DMS53 treated with DMSO at 0.1 percent for 48 hours (cell line): ENCODE results near the gene GABPA.
"Not testable (repeated sequence)": the region's sequence is repeated elsewhere in the genome, so short reads cannot be mapped to it uniquely, and the experiment has no call there.

Experiments used
- DNase-seq: peaks from one replicate; lab custom pipeline; 2025; ENCODE audit not compliant: unreplicated experiment; lab: John Stamatoyannopoulos, UW

The GABPA gene

GRCh38 chr21:25735646-25736597, 1.1 kb downstream of the GABPA start:
- peak; percentile 40 for DNase-seq

- DNase-seq = no peak
These were observed 2.6 kb downstream of the GABPA start for GRCh38 chr21:25737421-25737820.

GRCh38 chr21:25742900-25743299, 8.1 kb downstream of the GABPA start:
- no peak for DNase-seq

DNA sequence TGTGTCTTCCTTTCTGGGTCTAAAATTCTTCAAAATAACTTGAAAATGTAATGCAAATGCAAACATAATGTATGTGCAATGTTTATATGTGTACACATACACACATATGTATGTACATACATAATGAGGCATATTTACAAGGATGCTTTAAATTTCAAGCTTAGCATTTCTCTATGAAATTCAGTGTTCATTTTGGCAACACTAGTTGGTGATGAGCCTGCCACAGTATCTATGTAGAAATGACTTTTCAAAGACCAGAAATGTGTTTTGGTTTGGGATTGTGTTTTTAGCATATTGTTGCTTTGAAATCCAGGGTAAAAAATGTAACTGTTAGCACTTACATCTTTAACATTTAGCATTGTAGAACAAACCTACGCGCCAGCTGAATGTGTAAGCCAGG, 10.1 kb downstream of the GABPA start:
- DNase-seq = no peak

DNA sequence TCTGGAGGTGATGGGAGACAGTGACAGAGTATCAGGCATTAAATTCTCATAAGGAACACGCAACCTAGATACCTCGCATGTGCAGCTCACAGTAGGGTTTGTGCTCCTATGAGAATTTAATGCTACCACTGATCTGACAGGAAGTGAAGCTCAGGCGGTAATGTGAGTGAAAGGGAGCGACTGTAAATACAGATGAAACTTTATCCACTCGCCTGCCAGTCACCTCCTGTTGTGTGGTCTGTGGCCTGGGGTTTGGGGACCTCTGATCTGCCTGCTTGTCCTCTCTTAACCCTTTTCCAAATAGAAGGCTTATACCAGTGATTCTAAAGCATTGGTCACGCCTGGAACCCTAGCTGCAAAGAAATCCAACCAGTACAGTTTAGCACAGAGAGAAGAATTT, 15.3 kb downstream of the GABPA start:
- no peak for DNase-seq

- DNase-seq = no peak
These were observed 17.6 kb downstream of the GABPA start for GRCh38 chr21:25752416-25752815.

DNA sequence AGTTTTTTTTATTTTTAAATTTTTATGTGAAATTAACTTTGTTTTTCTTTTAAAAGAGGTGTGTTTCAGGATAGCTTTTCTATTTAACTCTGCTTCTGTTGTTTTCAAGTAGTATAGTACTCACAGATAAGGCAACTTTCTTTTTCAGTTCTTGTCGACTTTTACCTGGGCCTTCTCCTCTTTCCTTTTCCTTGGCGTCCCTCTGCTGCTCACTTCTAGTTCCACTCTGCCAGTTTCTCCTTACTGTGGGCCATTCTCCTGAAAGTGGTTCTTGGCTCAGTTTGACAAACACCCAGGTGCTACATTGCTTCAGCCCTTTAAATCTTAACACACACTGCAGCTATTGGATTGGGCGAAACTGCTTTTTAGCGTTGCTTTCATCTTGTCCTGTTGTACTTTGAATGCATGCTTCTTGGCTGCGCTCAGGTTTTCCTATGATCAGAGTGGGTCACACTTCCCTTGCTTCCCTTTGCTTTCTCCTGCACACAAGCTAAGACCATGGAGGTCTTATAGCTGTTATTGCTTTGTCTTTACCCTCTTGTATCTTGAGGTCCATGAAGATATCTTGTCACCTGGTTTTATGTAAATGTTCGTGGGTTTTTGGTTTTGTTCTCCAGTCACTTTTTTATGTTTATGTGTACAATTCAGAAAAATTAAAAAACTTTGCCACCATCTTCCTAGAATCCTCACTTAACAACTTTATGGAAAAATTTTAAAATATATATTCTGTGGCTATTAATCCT, 21.6 kb downstream of the GABPA start:
- DNase-seq = no peak

DNA sequence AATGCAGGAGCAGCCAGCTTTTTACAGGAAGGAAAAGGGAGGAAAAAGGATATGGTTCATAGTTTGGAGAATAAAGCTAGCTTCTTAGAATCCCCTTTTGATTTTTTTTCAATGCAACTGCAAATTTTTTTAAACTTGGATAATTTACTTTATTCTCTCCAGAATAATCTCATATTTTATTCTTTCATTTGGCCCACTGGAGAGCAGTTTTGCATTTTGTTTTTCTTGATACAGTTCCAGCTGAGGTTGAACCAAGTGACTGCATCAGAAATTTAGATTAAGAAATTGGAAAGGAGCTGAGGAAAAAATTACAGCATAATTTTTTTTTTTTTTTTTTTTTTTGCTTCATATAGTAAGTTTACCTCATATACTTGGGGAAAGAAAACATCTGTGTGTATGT, 22.8 kb downstream of the GABPA start:
- DNase-seq = no peak

GRCh38 chr21:25759573-25759972, 24.8 kb downstream of the GABPA start:
- DNase-seq = no peak

GRCh38 chr21:25760061-25760460, 25.3 kb downstream of the GABPA start:
- DNase-seq = no peak

GRCh38 chr21:25760677-25761076, 25.9 kb downstream of the GABPA start:
- no peak for DNase-seq

DNA sequence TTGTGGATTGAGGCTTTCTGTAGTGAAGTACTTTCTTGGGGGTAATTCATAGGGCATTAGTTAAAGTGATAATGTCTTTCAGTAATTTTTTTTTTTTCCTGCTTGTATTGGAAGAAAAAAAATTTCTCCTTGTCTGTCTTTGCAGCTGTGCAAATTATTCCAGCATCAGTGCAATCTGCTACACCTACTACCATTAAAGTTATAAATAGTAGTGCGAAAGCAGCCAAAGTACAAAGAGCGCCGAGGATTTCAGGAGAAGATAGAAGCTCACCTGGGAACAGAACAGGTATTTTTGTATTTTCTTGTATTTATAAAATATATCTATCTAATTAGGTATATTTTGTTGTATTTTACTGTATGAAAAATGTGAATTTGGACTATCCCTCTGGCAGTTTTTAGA, 29.3 kb downstream of the GABPA start:
- DNase-seq = no peak

DNA sequence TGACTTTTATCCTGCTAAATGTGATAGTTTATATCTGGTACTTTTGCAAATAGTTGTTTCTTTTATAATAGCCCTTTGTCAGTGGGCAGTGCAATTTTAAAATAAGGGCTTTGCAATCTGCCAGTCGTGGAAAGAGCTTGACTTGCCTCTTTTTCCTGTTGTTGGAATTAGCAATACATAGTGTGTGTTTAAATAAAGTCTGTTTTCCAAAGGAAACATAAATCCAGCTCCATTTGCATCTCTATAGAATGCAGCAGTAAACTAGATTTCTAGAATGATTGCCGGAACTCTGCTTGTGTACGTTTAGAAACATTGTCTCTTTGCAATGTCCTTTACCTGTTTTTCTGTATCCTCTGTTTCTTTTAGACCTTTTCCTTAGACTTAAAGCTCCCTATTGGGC, 33.1 kb downstream of the GABPA start:
- DNase-seq = no peak

- no peak for DNase-seq
These were observed 37.9 kb downstream of the GABPA start for GRCh38 chr21:25772686-25773085.

- no peak for DNase-seq
These were observed 41.7 kb downstream of the GABPA start for GRCh38 chr21:25776440-25776839.

DNA sequence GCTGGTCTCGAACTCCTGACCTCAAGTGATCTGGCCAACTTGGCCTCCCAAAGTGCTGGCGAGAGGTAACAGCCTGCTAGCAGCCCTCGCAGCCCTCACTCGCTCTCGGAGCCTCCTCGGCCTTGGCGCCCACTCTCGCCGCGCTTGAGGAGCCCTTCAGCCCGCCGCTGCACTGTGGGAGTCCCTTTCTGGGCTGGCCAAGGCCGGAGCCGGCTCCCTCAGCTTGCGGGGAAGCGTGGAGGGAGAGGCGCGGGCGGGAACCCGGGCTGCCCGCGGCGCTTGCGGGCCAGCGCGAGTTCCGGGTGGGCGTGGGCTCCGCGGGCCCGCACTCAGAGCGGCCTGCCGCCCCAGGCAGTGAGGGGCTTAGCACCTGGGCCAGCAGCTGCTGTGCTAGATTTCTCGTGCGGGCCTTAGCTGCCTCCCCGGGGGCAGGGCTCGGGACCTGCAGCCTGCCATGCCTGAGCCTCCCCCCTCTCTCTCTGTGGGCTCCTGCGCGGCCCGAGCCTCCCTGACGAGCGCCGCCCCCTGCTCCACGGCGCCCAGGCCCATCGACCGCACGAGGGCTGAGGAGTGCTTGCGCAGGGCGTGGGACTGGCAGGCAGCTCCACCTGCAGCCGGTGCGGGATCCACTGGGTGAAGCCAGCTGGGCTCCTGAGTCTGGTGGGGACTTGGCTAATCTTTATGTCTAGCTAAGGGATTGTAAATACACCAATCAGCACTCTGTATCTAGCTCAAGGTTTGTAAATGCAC, 43.5 kb downstream of the GABPA start:
- DNase-seq = not testable (repeated sequence)

DNA sequence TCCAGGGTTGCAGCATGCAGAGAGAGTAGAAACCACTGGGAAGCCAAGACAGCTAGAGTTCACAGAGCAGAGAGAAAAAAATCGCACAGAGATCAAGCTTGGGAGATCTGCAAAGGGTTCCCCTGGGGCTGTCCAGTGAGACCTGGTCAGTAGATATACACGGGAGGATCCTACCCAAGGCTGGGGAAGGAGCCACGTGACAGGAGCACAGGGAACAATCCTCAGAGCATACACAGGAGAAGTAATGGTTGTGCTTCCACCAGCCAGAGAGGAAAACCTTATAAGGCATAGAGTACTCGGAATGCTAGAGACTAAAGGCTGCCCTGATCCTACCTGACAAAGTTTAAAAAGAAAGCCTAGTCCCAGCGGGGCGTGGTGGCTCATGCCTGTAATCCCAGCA, 53.9 kb downstream of the GABPA start:
- no peak for DNase-seq

DNA sequence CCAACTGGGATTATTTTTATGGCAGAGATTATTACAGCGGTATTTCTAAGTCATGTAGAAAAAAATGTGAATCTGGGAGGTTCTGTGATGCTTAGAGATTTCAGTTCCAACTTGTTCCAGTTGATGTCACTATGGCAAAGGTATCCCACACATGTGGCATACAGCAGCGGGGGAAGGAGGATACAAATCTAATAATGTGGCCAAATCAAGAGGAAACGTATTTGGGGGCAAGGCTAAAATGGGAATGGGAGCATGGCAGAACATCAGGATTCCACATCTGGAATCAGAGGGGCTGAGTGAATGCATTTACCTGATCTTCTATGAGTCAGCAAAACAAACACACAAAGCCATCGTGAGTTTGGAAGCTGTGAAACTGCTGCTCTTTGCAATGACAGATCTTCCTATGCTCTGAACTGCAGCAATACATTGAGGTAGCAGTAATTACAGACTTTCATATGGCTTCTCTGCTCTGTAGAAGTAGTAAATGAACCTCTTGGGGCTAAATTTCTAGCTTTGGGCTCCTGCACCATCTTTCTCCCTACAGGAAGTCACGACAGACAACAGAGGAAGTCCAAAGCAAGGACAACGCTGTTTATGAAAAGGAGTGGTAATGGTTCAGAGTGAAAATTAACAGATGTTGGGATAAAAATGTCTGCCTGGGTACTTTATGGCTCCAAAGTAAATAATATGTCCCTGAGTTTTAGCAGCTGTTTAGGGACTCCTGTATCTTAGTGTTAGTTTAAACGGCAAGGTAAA, 55.5 kb downstream of the GABPA start:
- peak; percentile 54 for DNase-seq

- no peak for DNase-seq
These were observed 56.1 kb downstream of the GABPA start for GRCh38 chr21:25790878-25791204.

DNA sequence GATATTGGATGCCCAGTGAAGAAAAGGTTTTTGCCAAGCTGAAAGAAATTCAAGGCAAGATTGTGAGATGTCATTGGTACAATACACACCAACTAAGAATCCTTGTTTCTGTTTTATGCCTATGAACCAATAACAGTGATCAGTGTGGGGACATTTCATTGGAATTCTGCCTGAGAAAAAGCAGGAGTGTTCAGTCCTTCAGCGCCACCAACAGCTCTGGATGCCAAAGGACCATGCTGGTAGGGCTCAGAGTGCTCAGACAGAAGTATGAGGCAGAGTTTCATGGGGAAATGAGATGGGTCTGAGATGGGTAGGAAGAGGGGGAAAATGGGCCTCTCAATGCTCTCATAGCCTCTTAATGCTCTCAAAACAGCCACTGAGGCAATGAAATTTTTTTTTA, 56.5 kb downstream of the GABPA start:
- no peak for DNase-seq
